Karpas-422 (cell line): ENCODE data around the gene CFAP161. TPM values are rescaled to one million over a fixed set of nuclear protein-coding genes. Genes with fewer than 3 reads are reported as not detected.

ENCODE experiments used
- DNase-seq: peaks from one replicate; pipeline ENCODE4 v3.0.0-alpha.2; 2015
- H2AFZ ChIP-seq: fragments of 200-600 bp; sonication (generic); 2 replicates; pipeline ENCODE4 v1.6.1; 2014; ENCODE audit warnings: antibody characterized with exemption, low read length, mixed read lengths
- H3K27ac ChIP-seq: fragments of 200-600 bp; sonication (generic); 2 replicates; pipeline ENCODE4 v1.5.1; 2014; ENCODE audit warnings: mild to moderate bottlenecking, low read length, moderate library complexity
- H3K27me3 ChIP-seq: fragments of 200-600 bp; sonication (generic); 2 replicates; pipeline ENCODE4 v1.6.1; 2014; ENCODE audit warnings: low read length, mixed read lengths
- H3K36me3 ChIP-seq: fragments of 200-600 bp; sonication (generic); 2 replicates; pipeline ENCODE4 v1.6.1; 2014; ENCODE audit warnings: low read length, mixed read lengths; ENCODE audit not compliant: insufficient read depth
- H3K4me1 ChIP-seq: fragments of 200-600 bp; sonication (generic); 2 replicates; pipeline ENCODE4 v1.6.1; 2014; ENCODE audit warnings: mild to moderate bottlenecking, low read length, mixed read lengths
- H3K4me2 ChIP-seq: fragments of 200-600 bp; sonication (generic); 2 replicates; pipeline ENCODE4 v1.6.1; 2014; ENCODE audit warnings: low read length, low read depth, mild to moderate bottlenecking; ENCODE audit not compliant: poor library complexity, severe bottlenecking
- H3K4me3 ChIP-seq: fragments of 200-600 bp; sonication (generic); 2 replicates; pipeline ENCODE4 v1.5.1; 2014; ENCODE audit warnings: mild to moderate bottlenecking, antibody characterized with exemption, low read length, mixed read lengths
- H3K79me2 ChIP-seq: fragments of 200-600 bp; sonication (generic); 2 replicates; pipeline ENCODE4 v1.6.1; 2014; ENCODE audit warnings: mild to moderate bottlenecking, low read length, mixed read lengths
- H3K9ac ChIP-seq: fragments of 200-600 bp; sonication (generic); 2 replicates; pipeline ENCODE4 v1.6.0; 2014; ENCODE audit warnings: low read length
- H3K9me2 ChIP-seq: fragments of 200-600 bp; sonication (generic), shearing (Covaris generic); replicated peaks from 2 replicates; pipeline ENCODE4 v1.6.0; 2014; ENCODE audit warnings: mild to moderate bottlenecking, low read length, moderate library complexity; ENCODE audit not compliant: insufficient read depth
- H3K9me3 ChIP-seq: fragments of 300-700, 200-600 bp; sonication (generic); 2 replicates; pipeline ENCODE4 v1.6.1; 2014; ENCODE audit warnings: low read length, mixed read lengths
- H4K20me1 ChIP-seq: fragments of 200-600 bp; sonication (generic); 2 replicates; pipeline ENCODE4 v1.6.1; 2014; ENCODE audit warnings: mild to moderate bottlenecking, antibody characterized with exemption, low read length, low read depth; ENCODE audit not compliant: insufficient read depth
- total RNA-seq: library from RNA; depleted of rRNA; stranded (reverse); fragments of >200 nt; shearing (Covaris generic); gene quantifications from 2 replicates; pipeline ENCODE4 v1.2.3, GENCODE V29; 2014; ENCODE audit warnings: low replicate concordance; rRNA removed

CFAP161 gene
- 0.11 TPM in 1 of 2 replicates, not detected in the other for total RNA-seq

- Histone ChIP-seq H3K79me2 (no peaks in the 10 kb centered on the region), H4K20me1 (no peaks in the 10 kb centered on the region), H3K9me2 (no peaks in the 10 kb centered on the region), H3K36me3 (no peaks in the 10 kb centered on the region), H3K9ac (no peak within 1 kb of the TSS), H3K4me1 (no peaks in the 10 kb centered on the region), H2AFZ (no peak within 1 kb of the TSS), H3K27me3 (no peaks in the 10 kb centered on the region), H3K4me3 (no peak within 1 kb of the TSS), H3K27ac (no peak within 1 kb of the TSS), H3K9me3 (no peaks in the 10 kb centered on the region), H3K4me2 (no peak within 1 kb of the TSS)
- DNase-seq = no peak
Observed at GRCh38 chr15:81133782-81134461, at the start of gene CFAP161. CFAP161 (plus strand) TSS chr15:81134270; CDS start chr15:81134330, 60 bp downstream.

- Histone ChIP-seq H3K27ac (no peak overlapping the region), H3K9ac (no peak overlapping the region), H3K27me3 (no peaks in the 10 kb centered on the region), H2AFZ (no peak overlapping the region), H3K79me2 (no peaks in the 10 kb centered on the region), H3K9me2 (no peaks in the 10 kb centered on the region), H3K4me3 (no peak overlapping the region), H3K4me2 (no peak overlapping the region), H3K9me3 (no peaks in the 10 kb centered on the region), H3K36me3 (no peaks in the 10 kb centered on the region), H4K20me1 (no peaks in the 10 kb centered on the region), H3K4me1 (no peaks in the 10 kb centered on the region)
- no peak for DNase-seq
Observed at GRCh38 chr15:81084716-81085115, 49.4 kb upstream of the CFAP161 start.

DNA sequence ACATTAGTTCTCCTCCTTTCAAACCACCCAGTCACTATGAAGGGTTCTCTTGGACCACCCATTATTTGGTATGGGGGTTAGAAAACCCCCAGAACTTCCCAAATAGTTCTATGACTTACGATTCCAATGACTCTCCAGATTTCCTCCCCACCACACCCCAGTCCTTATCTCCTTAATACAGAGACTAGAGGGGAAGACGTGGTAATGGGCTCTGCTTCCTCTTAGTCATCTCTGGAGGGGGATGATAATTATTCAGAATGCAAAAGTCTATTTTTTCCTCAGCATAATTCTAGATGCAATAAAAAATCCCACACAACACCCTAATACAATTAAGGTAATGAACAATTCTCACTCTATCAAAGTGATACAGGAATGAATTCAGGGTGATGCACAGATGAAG is 48.9 kb upstream of the CFAP161 start:
- Histone ChIP-seq H3K9me3 (no peaks in the 10 kb centered on the region), H4K20me1 (no peaks in the 10 kb centered on the region), H2AFZ (no peak overlapping the region), H3K27me3 (no peaks in the 10 kb centered on the region), H3K79me2 (no peaks in the 10 kb centered on the region), H3K27ac (no peak overlapping the region), H3K4me1 (no peaks in the 10 kb centered on the region), H3K4me2 (no peak overlapping the region), H3K9me2 (no peaks in the 10 kb centered on the region), H3K4me3 (no peak overlapping the region), H3K36me3 (no peaks in the 10 kb centered on the region), H3K9ac (no peak overlapping the region)
- DNase-seq = no peak

DNA sequence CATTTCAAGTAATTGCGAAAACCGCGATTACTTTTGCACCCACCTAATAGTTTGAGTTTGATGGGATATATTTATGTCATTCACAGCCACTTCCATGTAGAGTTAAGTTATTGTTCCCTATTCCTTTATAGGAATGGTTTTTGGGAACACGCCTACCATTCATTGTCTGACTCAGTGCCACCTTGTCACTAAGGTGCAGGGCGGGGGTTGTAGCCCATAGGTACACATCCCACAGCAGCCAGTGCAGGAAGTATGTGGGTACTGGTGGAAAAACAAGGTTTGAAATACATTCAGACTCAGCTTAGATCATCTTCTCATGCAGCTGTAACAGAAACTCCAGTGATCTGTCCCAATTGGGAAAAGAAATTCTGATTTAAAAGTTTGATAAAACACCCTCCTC is 48.2 kb upstream of the CFAP161 start:
- no peak overlapping the region for H3K4me2 ChIP-seq
- H2AFZ ChIP-seq = no peak overlapping the region
- H3K9me2 ChIP-seq = no peaks in the 10 kb centered on the region
- no peak overlapping the region for H3K27ac ChIP-seq
- no peaks in the 10 kb centered on the region for H3K9me3 ChIP-seq
- no peaks in the 10 kb centered on the region for H3K27me3 ChIP-seq
- H3K36me3 ChIP-seq = no peaks in the 10 kb centered on the region
- no peaks in the 10 kb centered on the region for H4K20me1 ChIP-seq
- no peak for DNase-seq
- H3K9ac ChIP-seq = no peak overlapping the region
- H3K79me2 ChIP-seq = no peaks in the 10 kb centered on the region
- no peaks in the 10 kb centered on the region for H3K4me1 ChIP-seq
- no peak overlapping the region for H3K4me3 ChIP-seq

DNA sequence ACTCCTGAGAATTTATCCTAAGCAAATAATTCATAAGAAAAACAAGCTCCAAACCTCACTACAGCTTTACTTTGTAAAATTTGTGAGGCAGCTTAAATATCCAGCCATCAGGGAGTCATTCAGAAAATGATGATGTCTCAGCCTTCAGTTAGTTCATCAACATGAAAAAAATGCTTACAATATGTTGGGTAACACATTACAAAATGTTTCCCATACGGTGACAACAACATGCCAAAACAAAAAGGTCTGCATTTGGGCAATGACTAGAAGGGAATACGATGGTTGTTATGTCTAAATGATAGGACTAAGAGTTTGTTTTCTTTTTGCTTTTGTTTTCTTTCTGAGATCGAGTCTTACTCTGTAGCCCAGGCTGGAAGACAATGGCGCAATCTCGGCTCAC is 47.0 kb upstream of the CFAP161 start:
- no peak overlapping the region for H2AFZ ChIP-seq

DNA sequence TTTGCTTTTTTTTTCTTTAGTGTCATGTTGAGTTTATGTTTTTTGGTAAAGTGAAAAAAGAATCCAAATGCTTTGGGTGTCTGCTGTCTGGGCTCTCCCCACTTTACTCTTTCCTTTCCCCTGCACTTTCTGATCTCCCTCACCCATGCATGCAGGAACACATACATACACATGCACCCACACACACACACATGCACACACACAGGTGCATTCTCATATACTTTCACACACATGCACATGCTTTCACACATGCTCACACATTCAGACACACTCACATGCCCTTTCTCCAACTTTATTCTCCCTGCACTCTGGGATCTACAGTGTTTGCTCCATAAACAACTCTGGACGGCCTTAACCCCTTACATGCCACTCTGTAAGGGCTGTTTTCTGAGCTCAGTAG is 46.4 kb upstream of the CFAP161 start:
- no peaks in the 10 kb centered on the region for H3K9me2 ChIP-seq
- no peak for DNase-seq
- H2AFZ ChIP-seq = no peak overlapping the region

More for the DNA sequence above, 47.0 kb upstream of the CFAP161 start:
- no peak overlapping the region for H3K27ac ChIP-seq
- H3K79me2 ChIP-seq = no peaks in the 10 kb centered on the region
- H4K20me1 ChIP-seq = no peaks in the 10 kb centered on the region
- no peaks in the 10 kb centered on the region for H3K9me2 ChIP-seq
- H3K4me3 ChIP-seq = no peak overlapping the region
- H3K9me3 ChIP-seq = no peaks in the 10 kb centered on the region
- no peak overlapping the region for H3K9ac ChIP-seq
- H3K27me3 ChIP-seq = no peaks in the 10 kb centered on the region
- H3K4me2 ChIP-seq = no peak overlapping the region
- DNase-seq = no peak
- H3K36me3 ChIP-seq = no peaks in the 10 kb centered on the region
- no peaks in the 10 kb centered on the region for H3K4me1 ChIP-seq

DNA sequence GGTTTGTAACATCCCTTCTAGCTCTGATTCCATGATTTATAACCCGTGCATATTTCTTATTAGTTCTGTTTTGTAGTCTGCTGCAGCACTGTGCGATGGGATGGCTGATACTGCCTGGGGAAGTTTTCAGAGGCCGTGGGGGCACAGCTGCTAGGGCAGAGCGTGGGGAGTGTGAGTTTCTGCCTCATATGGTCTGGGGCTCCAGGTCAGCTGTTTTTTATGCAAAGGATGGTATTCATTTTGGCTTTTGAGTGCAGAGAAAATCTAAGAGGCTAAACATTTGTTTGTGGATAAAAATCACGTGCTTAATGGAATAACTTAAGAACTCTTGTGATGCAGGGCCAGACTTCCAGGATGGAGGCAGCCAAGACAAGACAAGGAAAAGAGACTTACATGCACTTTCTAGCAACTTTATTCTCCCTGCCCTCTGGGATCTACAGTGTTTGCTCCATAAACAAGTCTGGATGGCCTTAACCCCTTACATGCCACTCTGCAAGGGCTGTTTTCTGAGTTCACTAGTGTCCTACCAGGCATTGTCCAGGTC is 45.5 kb upstream of the CFAP161 start:
- Histone ChIP-seq H3K4me1 (no peaks in the 10 kb centered on the region), H2AFZ (no peak overlapping the region), H3K9me3 (no peaks in the 10 kb centered on the region), H3K9ac (no peak overlapping the region), H3K27me3 (no peaks in the 10 kb centered on the region), H3K27ac (no peak overlapping the region), H3K4me2 (no peak overlapping the region), H3K9me2 (no peaks in the 10 kb centered on the region), H4K20me1 (no peaks in the 10 kb centered on the region), H3K36me3 (no peaks in the 10 kb centered on the region), H3K79me2 (no peaks in the 10 kb centered on the region), H3K4me3 (no peak overlapping the region)
- no peak for DNase-seq

More for the DNA sequence above, 46.4 kb upstream of the CFAP161 start:
- no peaks in the 10 kb centered on the region for H3K27me3 ChIP-seq
- H3K27ac ChIP-seq = no peak overlapping the region
- H4K20me1 ChIP-seq = no peaks in the 10 kb centered on the region
- no peak overlapping the region for H3K9ac ChIP-seq
- no peaks in the 10 kb centered on the region for H3K4me1 ChIP-seq
- H3K4me3 ChIP-seq = no peak overlapping the region
- no peak overlapping the region for H3K4me2 ChIP-seq
- H3K79me2 ChIP-seq = no peaks in the 10 kb centered on the region
- no peaks in the 10 kb centered on the region for H3K9me3 ChIP-seq
- H3K36me3 ChIP-seq = no peaks in the 10 kb centered on the region

DNA sequence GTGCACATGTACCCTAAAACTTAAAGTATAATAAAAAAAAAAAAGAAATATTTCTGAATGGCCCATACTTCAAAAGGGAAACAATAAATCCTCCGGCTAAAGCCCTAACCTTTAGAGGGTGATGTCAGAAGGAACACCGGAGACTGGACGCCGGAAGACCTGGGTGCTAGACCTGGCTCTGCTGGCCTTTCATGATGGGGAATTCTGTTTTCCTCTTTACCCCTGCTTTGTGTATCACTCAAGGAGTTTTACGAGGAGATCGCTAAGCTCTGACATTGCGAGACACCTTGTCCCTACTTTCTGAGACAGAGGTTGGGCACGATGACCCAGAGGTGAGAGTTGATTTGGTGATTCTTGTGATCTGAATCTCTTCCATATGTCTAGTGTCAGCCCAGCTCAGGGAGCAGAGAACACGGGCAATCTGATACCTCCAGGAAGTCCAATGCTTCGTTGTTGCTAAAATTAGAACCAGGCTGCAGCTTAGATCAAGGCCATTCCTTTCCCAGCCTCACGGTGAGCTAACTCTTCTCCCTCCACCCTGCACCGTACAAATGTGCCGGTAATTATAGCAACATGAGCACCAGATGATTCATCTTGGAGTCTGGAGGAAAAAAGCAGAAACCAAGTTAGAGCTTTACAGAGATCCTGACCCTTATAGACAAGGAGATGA is 42.0 kb upstream of the CFAP161 start:
- H3K27ac ChIP-seq = no peak overlapping the region
- no peak overlapping the region for H3K4me2 ChIP-seq
- H3K4me1 ChIP-seq = no peaks in the 10 kb centered on the region
- H3K9ac ChIP-seq = no peak overlapping the region
- no peaks in the 10 kb centered on the region for H4K20me1 ChIP-seq
- H3K79me2 ChIP-seq = no peaks in the 10 kb centered on the region
- no peaks in the 10 kb centered on the region for H3K9me2 ChIP-seq
- H3K4me3 ChIP-seq = no peak overlapping the region
- no peak overlapping the region for H2AFZ ChIP-seq
- no peaks in the 10 kb centered on the region for H3K36me3 ChIP-seq
- no peak for DNase-seq
- H3K9me3 ChIP-seq = no peaks in the 10 kb centered on the region
- no peaks in the 10 kb centered on the region for H3K27me3 ChIP-seq
